GM18505 (cell line): ENCODE data around the gene ZNF516.
A peak's percentile ranks its signal among the peaks of the same experiment; 100 is the strongest.

ENCODE experiments used
- ATAC-seq: cut with Tn5 transposase; IDR thresholded peaks from one replicate; pipeline ENCODE4 v1.9.1; 2021; ENCODE audit not compliant: unreplicated experiment
- POLR2A ChIP-seq: IDR thresholded peaks from 4 replicates; pipeline ENCODE4 v1.6.1; 2011; ENCODE audit warnings: borderline replicate concordance; ENCODE audit not compliant: insufficient read depth, insufficient read length; ENCODE audit errors: extremely low read depth

Gene ZNF516

DNA sequence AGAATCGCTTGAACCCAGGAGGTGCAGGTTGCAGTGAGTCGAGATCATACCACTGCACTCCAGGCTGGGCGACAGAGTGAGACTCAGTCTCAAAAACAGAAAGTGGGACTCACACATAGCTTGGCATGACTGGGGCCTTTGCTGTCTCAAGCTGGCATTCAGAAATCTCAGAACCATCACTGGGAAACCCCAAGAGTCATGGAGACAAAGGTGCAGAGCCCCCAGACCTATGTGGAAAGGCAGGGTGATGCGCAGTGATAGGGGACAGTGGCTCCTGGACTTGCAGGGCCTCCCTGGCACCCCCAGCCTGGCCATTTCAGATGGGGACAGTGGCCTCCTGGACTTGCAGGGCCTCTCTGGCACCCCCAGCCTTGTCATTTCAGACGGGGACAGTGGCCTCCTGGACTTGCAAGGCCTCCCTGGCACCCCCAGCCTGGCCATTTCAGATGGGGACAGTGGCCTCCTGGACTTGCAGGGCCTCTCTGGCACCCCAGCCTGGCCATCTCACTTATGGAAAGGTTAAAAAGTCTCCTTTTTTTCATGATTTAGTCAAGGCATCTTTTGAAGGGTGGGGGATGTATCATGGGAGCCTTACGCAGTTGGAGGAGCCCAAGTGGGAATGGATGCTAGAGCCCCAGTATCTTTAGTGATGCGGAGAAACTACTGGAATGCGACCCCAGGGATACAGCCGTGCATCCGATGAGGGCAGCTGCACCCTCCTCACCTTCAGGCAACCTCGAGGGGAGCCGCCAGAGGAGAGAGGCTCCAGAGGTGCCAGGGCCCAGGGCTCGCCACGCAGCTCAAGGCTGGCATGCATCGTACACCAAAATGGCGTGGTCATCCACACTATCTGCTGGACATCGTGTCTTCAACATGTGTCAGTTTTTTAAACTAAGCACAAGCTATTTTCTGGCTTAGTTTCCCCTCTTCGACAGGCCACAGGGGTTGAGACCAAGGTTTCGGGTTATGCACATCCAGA lies 30.5 kb downstream of the ZNF516 start:
- no peak for ATAC-seq
- no peak for TF ChIP-seq POLR2A

DNA sequence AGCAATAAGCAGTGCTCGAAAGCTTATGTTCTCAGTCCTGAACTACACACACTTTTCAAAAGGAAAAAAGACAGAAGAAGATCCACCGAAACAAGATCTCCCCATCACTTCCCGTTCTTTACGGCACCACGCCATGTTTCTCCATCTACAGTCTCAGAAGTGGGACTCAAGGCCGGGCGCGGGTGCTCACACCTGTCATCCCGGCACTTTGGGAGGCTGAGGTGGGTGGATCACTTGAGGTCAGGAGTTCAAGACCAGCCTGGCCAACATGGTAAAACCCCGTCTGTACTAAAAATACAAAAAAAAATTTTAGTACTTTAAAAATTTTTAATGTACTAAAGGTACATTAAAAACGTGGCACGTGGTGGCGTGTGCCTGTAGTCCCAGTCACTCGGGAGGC lies 31.2 kb downstream of the ZNF516 start:
- no peak for TF ChIP-seq POLR2A
- ATAC-seq = no peak

DNA sequence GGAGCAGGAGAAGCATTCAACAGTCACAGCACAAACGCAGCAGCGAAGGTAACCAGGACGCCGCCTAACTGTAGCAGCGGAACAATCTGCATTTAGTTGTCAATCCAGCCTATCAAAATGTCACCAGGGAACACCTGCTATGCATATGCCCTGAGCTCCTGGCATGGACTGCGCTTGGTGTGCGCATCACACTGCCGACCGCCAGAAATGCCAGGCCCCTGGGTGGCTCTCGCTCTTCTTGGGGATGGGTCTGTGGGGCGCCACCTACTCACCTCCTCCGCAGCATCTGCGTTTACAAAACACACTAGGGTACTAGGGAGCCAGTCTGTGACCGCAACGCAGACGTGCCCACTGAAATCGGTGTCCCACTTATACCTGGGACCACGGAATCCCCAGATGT lies 31.7 kb downstream of the ZNF516 start:
- TF ChIP-seq POLR2A = no peak
- no peak for ATAC-seq

DNA sequence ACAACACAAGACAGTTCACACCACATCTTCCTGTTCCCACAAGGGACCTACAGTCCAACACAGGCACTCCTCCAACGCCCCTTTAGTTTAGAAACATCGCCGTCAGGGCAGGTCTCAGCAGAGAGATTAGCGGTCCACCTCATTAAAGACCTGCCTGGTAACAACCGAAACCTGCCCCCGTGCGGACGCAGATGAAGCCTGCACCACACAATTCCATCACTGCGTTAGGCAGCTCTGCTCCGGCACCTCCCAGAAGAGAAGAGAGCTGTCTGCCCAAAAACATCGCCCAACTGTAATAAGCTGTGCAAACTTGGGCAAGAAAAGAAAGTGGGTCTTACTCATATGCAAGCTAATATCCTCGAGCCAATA lies 32.7 kb downstream of the ZNF516 start:
- no peak for TF ChIP-seq POLR2A
- ATAC-seq = no peak

DNA sequence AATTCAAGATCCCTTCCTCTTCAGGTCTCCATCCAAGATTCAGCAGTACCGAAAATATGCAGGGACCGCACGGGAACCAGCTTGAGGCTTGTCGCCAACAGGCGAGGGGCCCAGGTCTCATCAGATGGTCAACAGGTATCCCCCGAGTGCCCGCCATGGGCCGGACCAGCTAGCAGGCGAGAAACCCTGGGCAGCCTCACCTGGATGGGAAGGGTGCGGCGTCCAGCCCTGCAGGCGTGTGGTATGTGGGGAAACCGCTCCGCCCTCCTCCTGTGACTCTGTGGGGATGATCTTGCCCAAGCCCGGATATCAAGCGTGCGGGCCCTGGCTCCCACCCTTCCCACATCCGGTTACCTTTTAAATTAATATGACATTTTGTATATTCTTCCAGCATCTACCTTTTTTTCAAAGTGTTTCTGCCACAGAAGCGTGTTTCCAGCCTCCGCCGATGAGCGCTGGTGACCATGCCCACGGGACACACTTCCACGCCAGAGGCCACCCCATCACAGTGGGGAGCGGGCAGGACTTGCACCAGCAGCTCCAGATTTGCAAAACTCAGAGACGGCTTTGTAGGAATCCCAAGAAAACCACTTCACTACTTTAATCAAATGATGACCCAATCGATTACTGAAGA lies 33.2 kb downstream of the ZNF516 start:
- no peak for TF ChIP-seq POLR2A
- ATAC-seq = no peak

DNA sequence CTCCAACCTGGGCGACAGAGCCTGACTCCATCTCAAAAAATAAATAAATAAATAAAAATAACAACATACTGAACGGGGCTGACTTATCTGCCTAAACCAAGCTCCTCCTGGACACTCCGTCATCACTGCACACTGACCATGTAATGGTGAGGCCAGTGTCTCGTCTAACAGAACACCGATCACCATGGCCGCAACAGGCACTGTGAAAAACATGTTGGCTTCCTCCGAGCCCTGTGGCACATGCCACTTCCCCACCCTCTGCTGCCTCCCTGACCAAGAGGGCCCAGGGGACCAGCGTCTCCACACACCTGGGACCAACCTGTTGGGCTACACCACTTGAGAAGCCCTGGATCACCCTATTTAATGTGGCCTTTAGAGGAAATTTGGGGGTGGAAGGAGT lies 33.9 kb downstream of the ZNF516 start:
- TF ChIP-seq POLR2A = no peak
- ATAC-seq = no peak

DNA sequence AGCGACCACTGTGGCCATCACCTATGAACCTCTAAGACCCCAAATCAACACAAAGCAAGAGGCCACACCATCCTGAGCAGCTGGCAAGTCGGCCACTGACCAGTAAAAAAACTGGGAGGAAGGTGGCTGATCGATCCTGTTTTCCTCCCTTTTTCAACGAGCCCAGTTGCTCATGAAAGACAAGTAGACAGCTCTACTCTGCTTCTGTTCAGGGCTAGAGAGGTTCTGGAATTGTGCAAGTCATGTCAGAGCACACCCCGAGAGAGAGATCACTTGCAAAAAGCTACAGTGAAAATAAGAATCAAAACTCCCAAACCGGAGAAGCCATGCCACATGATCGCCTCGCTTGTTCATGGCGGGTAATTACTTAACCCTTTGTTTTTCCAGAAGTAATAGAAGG lies 34.6 kb downstream of the ZNF516 start:
- no peak for ATAC-seq
- TF ChIP-seq POLR2A = no peak

DNA sequence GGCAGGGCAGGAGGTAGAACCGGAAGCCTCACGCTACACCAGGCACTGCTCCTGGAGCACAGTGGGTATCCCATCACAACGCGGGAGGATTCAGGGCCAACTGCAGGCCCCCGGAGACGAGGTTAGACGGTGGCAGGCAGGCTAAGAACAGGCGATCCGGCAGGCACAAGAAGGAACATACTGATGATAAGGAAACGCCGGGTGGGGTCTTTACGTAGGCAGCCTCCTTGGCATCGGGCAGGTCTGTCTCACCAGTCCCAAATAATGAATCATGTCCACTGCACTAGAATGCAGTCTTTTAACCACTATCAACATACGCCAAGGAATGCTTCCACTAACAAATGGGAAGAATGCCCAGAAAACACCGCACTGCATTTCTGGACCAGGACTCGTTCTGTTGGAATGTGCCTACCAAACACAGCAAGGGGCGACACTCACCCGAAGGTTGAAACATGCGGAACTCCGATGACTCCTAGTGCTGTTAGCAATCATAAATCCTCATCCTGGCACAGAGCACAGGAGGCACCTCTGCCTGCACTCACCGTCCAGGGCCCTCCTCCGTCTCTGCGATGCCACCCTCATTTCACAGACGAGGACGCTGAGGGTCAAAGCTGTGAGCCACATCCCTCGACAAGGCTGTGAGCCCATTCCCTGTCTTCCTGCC lies 35.2 kb downstream of the ZNF516 start:
- ATAC-seq = no peak

DNA sequence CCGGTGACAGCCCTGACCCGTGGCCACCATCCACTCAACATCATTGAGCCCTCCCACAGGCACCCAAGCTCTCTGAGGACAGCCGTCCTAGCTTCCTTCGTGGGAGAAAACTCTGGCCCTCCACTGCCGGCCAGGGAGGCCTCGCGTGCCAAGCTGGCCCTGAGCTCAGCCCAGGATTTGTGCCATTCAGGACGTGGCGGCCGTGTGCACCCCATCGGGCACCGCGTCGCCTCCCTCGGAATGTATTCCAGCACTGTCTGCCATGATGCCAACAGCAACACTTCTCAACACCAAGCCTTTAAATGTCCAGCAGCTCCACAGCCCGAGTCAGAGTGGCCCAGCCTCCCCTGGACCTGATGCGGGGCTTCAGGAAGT lies 35.7 kb downstream of the ZNF516 start:
- TF ChIP-seq POLR2A = no peak
- ATAC-seq = no peak

More for the DNA sequence above, 35.2 kb downstream of the ZNF516 start:
- TF ChIP-seq POLR2A = no peak

DNA sequence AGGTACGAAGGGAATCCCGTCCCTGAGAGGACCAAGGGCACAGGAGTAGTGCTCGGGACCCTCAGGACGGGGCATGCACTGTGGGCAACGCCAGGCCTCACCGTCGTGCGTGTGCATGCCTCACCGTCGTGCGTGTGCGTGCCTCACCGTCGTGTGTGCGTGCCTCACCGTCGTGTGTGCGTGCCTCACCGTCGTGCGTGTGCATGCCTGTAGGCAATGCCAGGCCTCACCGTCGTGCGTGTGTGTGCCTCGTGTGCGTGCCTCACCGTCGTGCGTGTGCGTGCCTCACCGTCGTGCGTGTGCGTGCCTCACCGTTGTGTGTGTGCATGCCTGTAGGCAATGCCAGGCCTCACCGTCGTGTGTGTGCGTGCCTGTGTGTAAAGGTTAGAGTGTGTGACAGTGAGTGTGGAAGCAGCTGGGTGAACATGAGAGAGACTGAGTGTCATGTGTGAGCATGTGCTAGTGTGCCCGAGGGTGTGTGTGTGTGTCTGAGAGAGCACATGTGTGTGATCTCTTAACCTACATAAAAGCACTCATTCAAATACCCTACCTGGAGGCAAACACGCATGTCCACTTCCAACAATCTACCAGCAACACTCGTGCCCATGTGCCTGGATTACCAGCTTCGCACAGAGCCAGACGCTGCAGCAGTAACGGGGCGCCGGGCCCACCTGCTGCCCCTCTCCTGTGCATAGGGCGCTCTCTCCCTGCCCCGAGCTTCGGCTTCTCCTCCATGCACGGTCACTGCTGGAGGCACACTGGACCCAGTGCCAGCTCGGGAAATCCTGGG lies 36.3 kb downstream of the ZNF516 start:
- no peak for TF ChIP-seq POLR2A
- no peak for ATAC-seq

DNA sequence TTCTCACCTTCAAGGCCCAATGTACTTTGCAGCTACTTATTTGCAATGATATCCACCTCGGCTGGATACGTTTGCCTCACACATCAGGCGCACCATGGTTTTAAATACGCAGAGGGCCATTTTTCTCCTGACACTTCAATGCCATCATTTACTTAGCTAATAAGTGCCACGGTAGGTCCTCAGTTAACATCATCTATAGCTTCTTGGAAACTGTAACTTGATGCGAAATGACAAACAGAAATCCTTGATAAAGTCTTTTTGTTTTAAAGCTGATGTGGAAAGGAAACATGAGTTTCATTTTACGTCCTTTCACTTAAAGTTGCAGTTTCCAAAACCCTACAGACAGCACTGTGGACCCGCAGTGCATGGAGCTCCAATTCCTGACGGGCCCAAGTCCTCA lies 37.1 kb downstream of the ZNF516 start:
- no peak for TF ChIP-seq POLR2A
- ATAC-seq = no peak

DNA sequence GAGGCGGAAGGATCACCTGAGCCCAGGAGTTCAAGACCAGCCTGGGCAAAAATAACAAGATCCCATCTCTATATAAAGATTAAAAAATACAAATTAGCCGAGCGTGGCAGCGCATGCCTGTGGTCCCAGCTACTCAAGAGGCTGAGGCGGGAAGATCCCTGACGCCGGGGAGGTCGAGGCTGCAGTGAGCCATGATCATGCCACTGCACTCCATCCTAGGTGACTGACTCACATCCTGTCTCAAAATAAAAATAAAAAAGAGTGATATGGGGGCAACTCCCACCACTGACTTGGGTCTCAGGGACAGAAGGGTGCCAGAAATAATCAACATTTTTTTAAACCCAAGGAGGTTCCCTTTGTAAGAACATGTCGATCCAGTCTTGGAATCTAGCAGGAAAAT lies 37.6 kb downstream of the ZNF516 start:
- no peak for TF ChIP-seq POLR2A
- ATAC-seq = no peak

DNA sequence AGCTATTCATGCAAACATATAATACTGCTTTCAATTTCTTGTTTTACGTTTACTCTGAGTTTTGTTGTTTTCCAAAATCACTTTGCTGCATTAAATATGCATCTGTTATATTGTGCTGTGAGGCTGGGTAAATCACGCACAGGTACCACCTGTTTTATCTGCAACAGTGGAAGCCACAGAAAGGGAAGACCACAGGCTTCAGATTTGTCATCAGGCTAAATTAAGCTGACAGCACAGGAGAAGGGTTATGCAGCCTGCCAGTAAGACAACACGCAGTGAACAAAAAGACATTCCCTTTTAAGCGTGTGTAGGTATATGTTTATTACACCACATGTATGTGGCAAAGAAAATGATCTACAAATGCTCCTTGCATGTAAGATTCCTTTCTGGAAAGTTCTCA lies 38.2 kb downstream of the ZNF516 start:
- no peak for TF ChIP-seq POLR2A
- peak; percentile 70 for ATAC-seq

DNA sequence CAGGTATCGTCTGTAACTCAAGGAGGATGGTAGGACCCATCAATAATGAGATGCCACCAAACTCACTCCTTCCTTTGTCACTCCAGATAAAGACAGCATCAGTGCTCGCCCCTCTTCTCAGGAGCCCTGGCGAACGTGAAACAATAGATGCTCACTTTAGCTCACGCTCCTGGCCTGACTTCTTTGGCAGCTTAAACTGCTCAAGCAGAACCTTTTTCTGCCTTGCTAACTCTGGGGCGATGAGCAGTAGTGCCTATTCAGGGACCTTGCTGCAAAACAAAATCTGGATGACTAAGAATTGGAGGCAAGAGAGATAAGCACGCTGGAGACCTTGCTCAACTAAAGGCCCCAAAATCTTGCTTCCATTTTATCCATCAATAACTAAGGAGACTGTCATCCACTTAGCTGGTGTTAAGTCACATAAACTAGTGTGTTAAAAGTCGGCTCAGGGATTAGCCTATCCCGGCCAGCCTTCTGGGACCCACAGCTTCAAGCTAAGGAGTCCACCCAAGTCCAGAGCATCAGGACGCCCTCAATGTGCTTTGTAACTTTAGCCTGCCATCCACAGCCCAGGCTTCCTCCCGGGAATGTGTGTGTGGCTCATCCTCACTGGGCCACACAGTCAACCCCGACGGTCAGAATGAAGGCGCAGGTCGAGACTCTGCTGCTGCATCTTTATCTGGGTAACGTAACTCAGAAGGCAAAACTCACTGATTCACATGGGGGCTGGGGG lies 38.9 kb downstream of the ZNF516 start:
- ATAC-seq = peak; percentile 56
- TF ChIP-seq POLR2A = no peak
